NCI-H510A (cell line): ENCODE data around the gene SVOPL.
"Not testable (repeated sequence)": the region's sequence is repeated elsewhere in the genome, so short reads cannot be mapped to it uniquely, and the experiment has no call there.

ENCODE experiments used
- DNase-seq: peaks from one replicate; lab custom pipeline; 2025; lab: John Stamatoyannopoulos, UW

The SVOPL gene

GRCh38 chr7:138701537-138701923, 368 bp upstream of the SVOPL start:
- no peak for DNase-seq

GRCh38 chr7:138699661-138700060, 1.5 kb downstream of the SVOPL start:
- no peak for DNase-seq

- DNase-seq, result no peak
Observed at GRCh38 chr7:138698281-138698680, 2.9 kb downstream of the SVOPL start.

GRCh38 chr7:138697535-138698182, 3.5 kb downstream of the SVOPL start:
- DNase-seq, result no peak

GRCh38 chr7:138695776-138696175, 5.4 kb downstream of the SVOPL start:
- not testable (repeated sequence) for DNase-seq

- DNase-seq, result no peak
Observed at GRCh38 chr7:138695106-138695505, 6.1 kb downstream of the SVOPL start.

- no peak for DNase-seq
Observed at GRCh38 chr7:138691178-138691577, 10.0 kb downstream of the SVOPL start.

- no peak for DNase-seq
Observed at GRCh38 chr7:138690495-138690894, 10.7 kb downstream of the SVOPL start.

- DNase-seq, result not testable (repeated sequence)
Observed at GRCh38 chr7:138688037-138688436, 13.1 kb downstream of the SVOPL start.

GRCh38 chr7:138684340-138684739, 16.8 kb downstream of the SVOPL start:
- DNase-seq, result no peak

GRCh38 chr7:138679793-138680192, 21.4 kb downstream of the SVOPL start:
- DNase-seq, result no peak

GRCh38 chr7:138670594-138670993, 30.6 kb downstream of the SVOPL start:
- DNase-seq, result no peak

GRCh38 chr7:138669364-138669763, 31.8 kb downstream of the SVOPL start:
- DNase-seq, result no peak

- no peak for DNase-seq
Observed at GRCh38 chr7:138668946-138669345, 32.2 kb downstream of the SVOPL start.

- DNase-seq, result no peak
Observed at GRCh38 chr7:138668229-138668596, 32.9 kb downstream of the SVOPL start.

GRCh38 chr7:138667535-138668228, 33.5 kb downstream of the SVOPL start:
- DNase-seq, result no peak

- no peak for DNase-seq
Observed at GRCh38 chr7:138666385-138666784, 34.8 kb downstream of the SVOPL start.

- no peak for DNase-seq
Observed at GRCh38 chr7:138665669-138666140, 35.5 kb downstream of the SVOPL start.

GRCh38 chr7:138665249-138665648, 35.9 kb downstream of the SVOPL start:
- DNase-seq, result no peak

GRCh38 chr7:138663725-138664710, 37.1 kb downstream of the SVOPL start:
- peak; percentile 8 for DNase-seq

GRCh38 chr7:138662991-138663320, 38.2 kb downstream of the SVOPL start:
- DNase-seq, result no peak
